H9 (cell line): ENCODE data around the gene HDHD2. TPM values are rescaled to one million over a fixed set of nuclear protein-coding genes. Genes with fewer than 3 reads are reported as not detected.

ENCODE experiments used
- DNase-seq: peaks from one replicate; pipeline ENCODE4 v3.0.0-alpha.2; 2017
- H2AFZ ChIP-seq: one replicate; pipeline ENCODE4 v1.6.1; 2013; ENCODE audit warnings: mild to moderate bottlenecking, low read length, control low read depth, moderate library complexity
- H2AK5ac ChIP-seq: 2 replicates; pipeline ENCODE4 v1.6.1; 2013; ENCODE audit warnings: low read length, control low read depth, mixed read lengths; ENCODE audit not compliant: insufficient read length
- H2BK120ac ChIP-seq: one replicate; pipeline ENCODE4 v1.6.1; 2013; ENCODE audit warnings: low read depth, mild to moderate bottlenecking, low read length, control low read depth, inconsistent platforms; ENCODE audit not compliant: poor library complexity, severe bottlenecking
- H2BK12ac ChIP-seq: 2 replicates; pipeline ENCODE4 v1.6.1; 2013; ENCODE audit warnings: low read length, control low read depth, mixed read lengths, low read depth; ENCODE audit not compliant: insufficient read length
- H2BK15ac ChIP-seq: 2 replicates; pipeline ENCODE4 v1.6.1; 2013; ENCODE audit warnings: low read depth, low read length, control low read depth
- H2BK20ac ChIP-seq: one replicate; pipeline ENCODE4 v1.6.1; 2013; ENCODE audit warnings: low read depth, mild to moderate bottlenecking, low read length, control low read depth, inconsistent platforms; ENCODE audit not compliant: poor library complexity, severe bottlenecking
- H2BK5ac ChIP-seq: 2 replicates; pipeline ENCODE4 v1.6.1; 2013; ENCODE audit warnings: low read length, control low read depth, mixed read lengths; ENCODE audit not compliant: insufficient read length
- H3K14ac ChIP-seq: 2 replicates; pipeline ENCODE4 v1.6.1; 2013; ENCODE audit warnings: low read length, control low read depth; ENCODE audit not compliant: insufficient read depth
- H3K18ac ChIP-seq: 2 replicates; pipeline ENCODE4 v1.6.1; 2013; ENCODE audit warnings: low read depth, mild to moderate bottlenecking, mixed read lengths, low read length, control low read depth; ENCODE audit not compliant: insufficient read length
- H3K23ac ChIP-seq: 2 replicates; pipeline ENCODE4 v1.6.1; 2013; ENCODE audit warnings: low read length, control low read depth, mixed read lengths, low read depth; ENCODE audit not compliant: insufficient read length
- H3K23me2 ChIP-seq: 2 replicates; pipeline ENCODE4 v1.6.1; 2013; ENCODE audit warnings: low read depth, mild to moderate bottlenecking, mixed read lengths, low read length, control low read depth; ENCODE audit not compliant: insufficient read length, poor library complexity, severe bottlenecking
- H3K27ac ChIP-seq: 2 replicates; pipeline ENCODE4 v1.5.1; 2013; ENCODE audit warnings: low read length, control low read depth, mixed read lengths, low read depth; ENCODE audit not compliant: insufficient read length
- H3K27me3 ChIP-seq: 2 replicates; pipeline ENCODE4 v1.6.1; 2013; ENCODE audit warnings: low read length, control low read depth, inconsistent platforms; ENCODE audit not compliant: insufficient read depth
- H3K4ac ChIP-seq: 2 replicates; pipeline ENCODE4 v1.6.1; 2013; ENCODE audit warnings: low read depth, mild to moderate bottlenecking, control low read depth, inconsistent platforms, low read length, moderate library complexity
- H3K4me1 ChIP-seq: 2 replicates; pipeline ENCODE4 v1.6.1; 2013; ENCODE audit warnings: low read length, control low read depth, inconsistent platforms; ENCODE audit not compliant: insufficient read depth
- H3K4me2 ChIP-seq: 2 replicates; pipeline ENCODE4 v1.6.1; 2013; ENCODE audit warnings: low read length, control low read depth, mixed read lengths; ENCODE audit not compliant: insufficient read length, insufficient read depth
- H3K56ac ChIP-seq: 2 replicates; pipeline ENCODE4 v1.6.1; 2013; ENCODE audit warnings: low read depth, mild to moderate bottlenecking, mixed read lengths, low read length, control low read depth; ENCODE audit not compliant: insufficient read length
- H3K79me1 ChIP-seq: 2 replicates; pipeline ENCODE4 v1.6.1; 2013; ENCODE audit warnings: low read depth, mild to moderate bottlenecking, moderate library complexity, low read length, control low read depth, inconsistent platforms; ENCODE audit not compliant: insufficient read depth, poor library complexity, severe bottlenecking
- H3K79me2 ChIP-seq: 2 replicates; pipeline ENCODE4 v1.6.1; 2013; ENCODE audit warnings: low read length, control low read depth, inconsistent platforms; ENCODE audit not compliant: insufficient read depth
- H3K9ac ChIP-seq: 2 replicates; pipeline ENCODE4 v1.6.1; 2013; ENCODE audit warnings: low read length, control low read depth, mixed read lengths; ENCODE audit not compliant: insufficient read length; ENCODE audit errors: extremely low read depth
- H3K9me3 ChIP-seq: one replicate; pipeline ENCODE4 v1.6.1; 2013; ENCODE audit warnings: low read depth, low read length, inconsistent platforms; ENCODE audit not compliant: control insufficient read depth
- H3T11ph ChIP-seq: one replicate; pipeline ENCODE4 v1.6.1; 2013; ENCODE audit warnings: mild to moderate bottlenecking, low read length, control low read depth, inconsistent platforms
- H4K20me1 ChIP-seq: one replicate; pipeline ENCODE4 v1.6.1; 2013; ENCODE audit not compliant: control insufficient read depth, insufficient read length, insufficient read depth
- H4K5ac ChIP-seq: 2 replicates; pipeline ENCODE4 v1.6.1; 2013; ENCODE audit warnings: low read depth, mild to moderate bottlenecking, mixed read lengths, low read length, control low read depth; ENCODE audit not compliant: insufficient read length
- H4K8ac ChIP-seq: replicated peaks from 2 replicates; pipeline ENCODE4 v1.6.1; 2013; ENCODE audit warnings: low read length, control low read depth, mixed read lengths, low read depth; ENCODE audit not compliant: insufficient read length
- H4K91ac ChIP-seq: 2 replicates; pipeline ENCODE4 v1.6.1; 2013; ENCODE audit warnings: low read depth, mild to moderate bottlenecking, moderate library complexity, mixed read lengths, low read length, control low read depth; ENCODE audit not compliant: insufficient read length
- H3K27ac Mint-ChIP-seq, 3 experiments: 2 replicates in 2 of 3; 3 replicates in 1 of 3; pipeline ENCODE4 v1.8.0; 2020 to 2021; ENCODE audit warnings: mixed read lengths in 3 of 3, mild to moderate bottlenecking in 1 of 3, moderate library complexity in 1 of 3
- H3K27me3 Mint-ChIP-seq: 2 replicates; pipeline ENCODE4 v1.8.0; 2021; ENCODE audit warnings: low read depth, mild to moderate bottlenecking, moderate library complexity, mixed read lengths
- H3K36me3 Mint-ChIP-seq, 3 experiments: 2 replicates in 2 of 3; 3 replicates in 1 of 3; pipeline ENCODE4 v1.8.0; 2020 to 2021; ENCODE audit warnings: low read depth in 3 of 3, mixed read lengths in 3 of 3; ENCODE audit not compliant: insufficient read depth in 1 of 3
- H3K4me1 Mint-ChIP-seq, 2 experiments: 2 replicates each; pipeline ENCODE4 v1.8.0; 2020; ENCODE audit warnings: mixed read lengths in 2 of 2
- H3K4me3 Mint-ChIP-seq, 2 experiments: 2 replicates in 1 of 2; 3 replicates in 1 of 2; pipeline ENCODE4 v1.8.0; 2020 to 2021; ENCODE audit warnings: mild to moderate bottlenecking in 2 of 2, mixed read lengths in 2 of 2, moderate library complexity in 1 of 2
- H3K9me3 Mint-ChIP-seq, 2 experiments: 2 replicates in 1 of 2; 3 replicates in 1 of 2; pipeline ENCODE4 v1.8.0; 2020; ENCODE audit warnings: mild to moderate bottlenecking in 2 of 2, mixed read lengths in 2 of 2, moderate library complexity in 1 of 2
- CTCF ChIP-seq: fragments of 200-600 bp; sonication (generic); conservative IDR thresholded peaks from 3 replicates; pipeline ENCODE4 v1.8.0; 2021; ENCODE audit warnings: antibody characterized with exemption, mild to moderate bottlenecking
- WGBS: extraction: QIAGEN DNeasy Blood & Tissue Kit; methylation state at CpG from one replicate; pipeline ENCODE4 v1.1.7; 2013; ENCODE audit warnings: missing lambda C conversion rate, low lambda C conversion rate, mixed read lengths; ENCODE audit not compliant: insufficient read length; ENCODE audit errors: extremely low coverage; 5-methylcytosine and 5-hydroxymethylcytosine counted together
- total RNA-seq: library from RNA; stranded (reverse); gene quantifications from 2 replicates; pipeline ENCODE4 v1.2.1, GENCODE V29; 2021

The HDHD2 gene
- total RNA-seq, 1 experiment from 2014 or later: 51.0 TPM

GRCh38 chr18:47095810-47096209 lies 54.5 kb downstream of the HDHD2 start:
- H3K79me1 ChIP-seq: no peaks in the 10 kb centered on the region
- Mint-ChIP-seq H3K36me3 (no peaks in the 10 kb centered on the region), H3K27ac (no peak overlapping the region), H3K27me3 (no peaks in the 10 kb centered on the region; the same call in 1 of the 2 replicates), H3K4me3 (no peak overlapping the region), H3K9me3 (no peaks in the 10 kb centered on the region; a peak in 1 of 5 replicates), H3K4me1 (peaks cover 16 to 17% of the 10 kb centered on the region in 2 experiments)
- H3K4me2 ChIP-seq: no peak overlapping the region
- H4K91ac ChIP-seq: no peak overlapping the region
- no peak overlapping the region for H2BK12ac ChIP-seq
- H2AFZ ChIP-seq: no peak overlapping the region
- H2BK20ac ChIP-seq: no peak overlapping the region
- no peak overlapping the region for H3K27ac ChIP-seq
- H4K5ac ChIP-seq: no peak overlapping the region
- H3T11ph ChIP-seq: no peak overlapping the region
- no peak overlapping the region for H3K23ac ChIP-seq
- no peak for DNase-seq
- no peak overlapping the region for H4K8ac ChIP-seq
- H3K27me3 ChIP-seq: no peaks in the 10 kb centered on the region
- no peak overlapping the region for H2AK5ac ChIP-seq
- no peak overlapping the region for H2BK15ac ChIP-seq
- H3K9ac ChIP-seq: no peak overlapping the region
- no peaks in the 10 kb centered on the region for H3K79me2 ChIP-seq
- H2BK5ac ChIP-seq: no peak overlapping the region
- H3K14ac ChIP-seq: no peak overlapping the region
- H3K4me1 ChIP-seq: no peaks in the 10 kb centered on the region
- WGBS: no CpG with 5 or more reads among the region's 3 CpGs
- H2BK120ac ChIP-seq: no peak overlapping the region
- H3K4ac ChIP-seq: no peak overlapping the region
- H3K56ac ChIP-seq: no peak overlapping the region
- H3K9me3 ChIP-seq: no peaks in the 10 kb centered on the region
- no peak for TF ChIP-seq CTCF
- H3K23me2 ChIP-seq: no peaks in the 10 kb centered on the region
- H4K20me1 ChIP-seq: no peaks in the 10 kb centered on the region
- no peak overlapping the region for H3K18ac ChIP-seq
